ENCODE measurements around the gene FURIN.
"Not testable (repeated sequence)": the region's sequence is repeated elsewhere in the genome, so short reads cannot be mapped to it uniquely, and the experiment has no call there.

FURIN gene

GRCh38 chr15:90844696-90845095 is 23.7 kb upstream of the FURIN start:
- no peak for DNase-seq (ENCODE audit: low read depth)

- peak; percentile 94 for DNase-seq (ENCODE audit: low read depth)
Observed at GRCh38 chr15:90845201-90845949, 23.0 kb upstream of the FURIN start.

DNA sequence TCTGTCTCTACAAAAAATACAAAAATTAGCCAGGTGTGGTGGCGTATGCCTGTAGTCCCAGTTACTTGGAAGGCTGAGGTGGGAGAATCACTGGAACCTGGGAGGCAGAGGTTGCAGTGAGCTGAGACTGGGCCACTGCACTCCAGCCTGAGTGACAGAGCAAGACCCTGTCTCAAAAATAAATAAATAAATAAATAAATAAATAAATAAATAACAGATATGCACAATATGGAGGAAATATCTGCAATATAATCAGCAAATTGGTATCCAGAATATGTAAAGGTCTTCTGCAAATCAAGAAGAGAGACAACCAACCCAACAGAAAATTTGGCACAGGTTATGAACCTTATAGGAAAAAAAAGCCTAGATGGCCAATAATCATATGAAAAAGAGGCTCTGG is 19.0 kb upstream of the FURIN start:
- DNase-seq (ENCODE audit: low read depth) = not testable (repeated sequence)

DNA sequence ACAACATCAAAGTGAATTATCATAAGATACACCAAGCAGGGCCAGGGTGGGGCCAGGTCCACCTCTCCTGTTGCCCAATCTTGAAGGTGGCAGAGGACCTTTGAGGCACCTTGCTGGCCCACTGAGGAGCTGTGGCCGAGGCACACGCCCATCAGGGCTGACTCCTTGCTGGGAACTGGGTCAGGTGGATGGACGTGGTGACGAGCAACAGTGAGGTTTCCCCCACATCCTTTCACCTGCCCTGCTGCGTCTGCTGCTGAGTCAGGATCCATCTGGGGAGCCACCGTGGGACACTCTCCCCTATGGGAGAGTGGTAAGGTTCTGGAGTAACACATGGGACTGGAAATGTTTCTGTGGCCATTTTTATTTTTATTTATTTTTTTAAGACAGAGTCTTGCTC is 17.3 kb upstream of the FURIN start:
- no peak for DNase-seq (ENCODE audit: low read depth)

DNA sequence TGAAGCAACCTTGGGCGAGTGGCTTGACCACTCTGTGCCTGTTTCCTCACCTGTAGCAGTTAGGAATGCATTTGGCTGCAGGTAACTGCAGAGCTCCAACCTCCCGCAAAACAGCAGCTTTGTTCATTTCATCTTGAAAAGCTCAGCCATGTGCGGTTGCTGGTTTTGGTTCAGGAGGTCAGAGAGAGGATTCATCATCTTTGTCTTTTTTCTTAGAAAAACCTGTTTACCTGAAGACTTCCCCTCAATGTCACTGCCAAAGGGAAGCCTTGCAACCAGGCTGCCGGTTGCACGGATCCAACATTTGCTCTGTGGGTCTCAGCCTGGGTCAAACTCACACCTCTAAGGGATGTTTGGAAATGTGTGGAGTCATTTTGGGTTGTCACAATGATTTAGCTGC is 16.4 kb upstream of the FURIN start:
- no peak for DNase-seq (ENCODE audit: low read depth)

DNA sequence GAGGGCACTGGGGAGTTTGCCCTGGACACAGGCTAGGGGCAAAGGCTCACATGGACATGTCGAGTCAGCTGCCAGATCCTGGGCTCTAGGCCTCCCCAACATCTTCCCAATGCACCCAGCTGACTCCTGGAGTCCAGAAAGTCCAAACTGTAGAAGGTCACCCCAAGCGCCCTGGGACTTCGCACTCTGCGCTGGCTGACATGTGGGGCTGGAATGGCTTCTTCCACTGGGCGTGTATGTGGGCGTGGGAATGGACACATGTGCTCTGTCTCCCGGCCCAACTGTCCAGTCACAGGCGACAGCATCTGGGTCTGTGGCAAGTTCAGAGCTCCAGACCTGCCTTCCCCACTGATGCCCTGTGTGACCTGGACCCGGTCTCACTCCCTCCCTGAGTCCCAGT is 13.2 kb upstream of the FURIN start:
- no peak for DNase-seq (ENCODE audit: low read depth)

- no peak for DNase-seq (ENCODE audit: low read depth)
Observed at GRCh38 chr15:90857337-90857736, 11.1 kb upstream of the FURIN start.

DNA sequence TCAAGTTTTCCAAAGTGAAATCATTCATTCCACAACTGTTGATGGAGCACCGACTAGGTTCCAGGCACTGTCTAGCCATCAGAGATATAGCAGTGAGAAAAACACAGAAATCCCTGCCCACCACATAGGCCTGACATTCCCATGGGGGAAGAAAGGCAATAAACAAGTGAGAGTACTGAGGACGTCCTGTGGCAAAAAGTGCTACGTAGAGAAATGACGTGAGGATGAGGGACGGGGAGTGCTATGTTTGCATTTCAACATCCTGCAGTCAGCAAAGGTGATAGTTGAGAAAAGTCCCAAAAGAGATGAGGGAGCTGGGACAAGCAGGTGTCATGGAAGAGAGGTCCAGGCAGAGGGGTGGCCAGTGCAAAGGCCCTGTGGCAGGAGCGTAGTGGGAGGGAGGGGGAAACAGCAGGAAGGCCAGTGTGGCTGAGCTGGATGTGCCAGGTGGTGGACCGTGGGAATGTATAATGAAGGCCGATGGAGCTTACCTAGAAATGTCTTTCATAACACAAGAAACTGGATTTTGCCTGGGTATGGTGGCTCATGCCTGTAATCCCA is 10.4 kb upstream of the FURIN start:
- no peak for DNase-seq (ENCODE audit: low read depth)

GRCh38 chr15:90859234-90860131 is 8.9 kb upstream of the FURIN start:
- no peak for DNase-seq (ENCODE audit: low read depth)

- DNase-seq (ENCODE audit: low read depth) = no peak
Observed at GRCh38 chr15:90860450-90860849, 7.9 kb upstream of the FURIN start.

DNA sequence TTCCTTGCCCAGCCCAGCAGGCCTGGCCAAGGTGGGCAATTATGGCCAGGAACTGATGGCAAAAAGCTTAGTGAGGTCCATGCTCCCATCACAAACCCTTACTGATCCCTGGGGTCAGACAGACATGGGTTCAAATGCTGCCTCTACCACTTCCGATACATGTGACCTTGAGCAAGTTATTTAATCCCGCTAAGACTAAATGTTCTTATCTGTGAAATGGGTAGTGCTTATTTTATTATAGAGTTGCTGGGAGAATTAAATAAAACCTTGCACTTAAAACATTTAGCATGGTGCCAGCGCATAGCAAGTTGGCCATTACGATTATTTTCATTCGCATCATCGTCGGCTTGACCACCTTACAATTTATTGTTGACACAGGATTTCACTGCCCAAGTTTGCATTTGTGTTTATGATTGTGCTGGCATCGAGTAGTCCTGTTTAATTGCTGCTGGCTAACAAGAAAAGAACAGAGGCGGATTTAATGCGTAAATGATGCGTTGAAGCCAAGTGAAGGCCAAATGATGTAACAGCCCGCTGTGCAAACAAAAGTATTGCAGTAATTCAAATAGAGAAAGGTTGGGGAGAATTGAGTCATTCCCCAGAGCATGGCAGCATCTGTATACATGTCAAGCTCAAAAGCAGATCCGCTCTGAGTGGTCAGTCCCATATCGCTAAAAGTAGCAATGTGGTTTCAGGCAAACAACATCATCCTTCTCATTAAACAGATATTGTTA is 7.3 kb upstream of the FURIN start:
- no peak for DNase-seq (ENCODE audit: low read depth)

DNA sequence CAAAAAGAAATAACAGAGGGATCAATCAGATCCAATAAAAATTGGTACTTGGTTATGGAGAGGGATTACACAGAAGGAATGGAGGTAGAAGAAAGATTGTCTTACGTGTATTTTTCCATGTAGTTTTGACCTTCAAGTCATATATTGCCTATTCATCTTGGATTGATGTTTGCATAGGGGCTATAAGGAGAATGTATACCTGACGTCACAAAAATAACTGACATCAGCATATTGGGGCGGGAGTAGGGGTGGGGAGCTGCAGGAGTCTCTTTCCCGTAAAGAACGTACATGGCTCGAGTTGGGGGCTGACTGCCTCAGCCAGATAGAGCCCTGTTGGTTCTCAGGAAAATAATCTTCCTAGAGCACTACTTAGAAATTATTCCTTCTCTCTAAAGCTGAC is 5.9 kb upstream of the FURIN start:
- DNase-seq (ENCODE audit: low read depth) = no peak

GRCh38 chr15:90862964-90863778 is 5.2 kb upstream of the FURIN start:
- DNase-seq (ENCODE audit: low read depth) = peak; percentile 18

DNA sequence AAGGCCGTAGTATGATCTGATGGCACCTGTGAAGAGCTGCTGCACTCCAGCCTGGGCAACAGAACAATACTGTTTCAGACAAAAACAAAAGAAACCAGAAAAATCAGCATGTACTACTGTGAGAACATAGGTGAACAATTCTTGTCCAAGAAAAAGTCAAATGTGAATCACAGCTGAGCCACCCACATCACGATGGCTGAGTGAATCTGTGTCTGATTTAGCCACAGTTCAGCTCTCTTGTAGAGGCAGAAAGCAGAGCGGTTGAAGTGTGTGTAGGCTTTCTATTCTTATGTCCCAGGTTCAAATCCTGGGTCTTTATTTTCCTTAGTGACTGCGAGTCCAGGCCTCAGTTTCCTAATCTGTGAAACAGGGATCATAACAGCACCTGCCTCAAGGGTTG is 4.4 kb upstream of the FURIN start:
- no peak for DNase-seq (ENCODE audit: low read depth)

DNA sequence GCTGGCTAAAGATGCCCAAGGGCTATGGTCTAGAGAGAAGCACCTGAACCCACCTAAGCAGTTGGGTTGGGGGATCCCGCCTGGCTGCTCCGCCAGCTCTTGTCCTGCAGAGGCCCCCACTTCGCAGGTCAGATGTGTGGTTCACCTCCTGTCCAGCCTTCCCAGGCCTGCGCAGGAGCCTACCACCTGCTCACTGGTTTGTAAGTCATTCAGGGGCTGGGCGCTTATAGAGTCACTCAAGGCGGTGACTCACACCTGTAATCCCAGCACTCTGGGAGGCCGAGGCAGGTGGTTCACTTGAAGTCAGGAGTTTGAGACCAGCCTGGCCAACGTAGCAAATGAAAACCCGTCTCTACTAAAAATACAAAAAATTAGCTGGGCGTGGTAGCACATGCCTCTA is 3.9 kb upstream of the FURIN start:
- DNase-seq (ENCODE audit: low read depth) = peak; percentile 49

- no peak for DNase-seq (ENCODE audit: low read depth)
Observed at GRCh38 chr15:90865702-90866101, 2.7 kb upstream of the FURIN start.

DNA sequence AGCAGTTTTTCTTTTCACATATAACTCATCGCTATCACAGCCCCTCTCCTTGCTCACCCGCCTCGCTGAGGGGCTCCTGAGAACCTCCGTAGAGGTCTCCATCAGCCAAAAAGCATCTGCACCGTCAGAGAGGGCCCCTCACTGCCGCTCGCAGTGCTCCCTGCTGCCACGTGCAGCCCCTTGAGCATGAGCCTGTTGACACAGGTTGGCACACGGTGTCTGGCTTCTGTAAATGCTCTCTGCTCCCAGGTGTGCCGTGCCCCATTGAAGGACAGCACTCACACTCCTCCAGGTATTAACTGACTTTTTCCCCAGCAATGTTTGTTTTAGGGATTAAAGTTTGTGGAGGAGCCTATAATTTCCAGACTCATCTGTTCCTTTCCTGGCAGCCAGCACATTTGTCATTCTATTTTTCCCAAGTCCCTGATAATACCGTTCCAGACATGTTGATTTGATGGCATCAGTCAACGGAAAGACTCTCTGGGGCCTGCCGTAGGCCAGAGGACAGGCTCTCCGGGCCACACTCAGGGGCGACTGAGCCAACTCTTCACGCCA is 2.1 kb upstream of the FURIN start:
- DNase-seq (ENCODE audit: low read depth) = no peak

DNA sequence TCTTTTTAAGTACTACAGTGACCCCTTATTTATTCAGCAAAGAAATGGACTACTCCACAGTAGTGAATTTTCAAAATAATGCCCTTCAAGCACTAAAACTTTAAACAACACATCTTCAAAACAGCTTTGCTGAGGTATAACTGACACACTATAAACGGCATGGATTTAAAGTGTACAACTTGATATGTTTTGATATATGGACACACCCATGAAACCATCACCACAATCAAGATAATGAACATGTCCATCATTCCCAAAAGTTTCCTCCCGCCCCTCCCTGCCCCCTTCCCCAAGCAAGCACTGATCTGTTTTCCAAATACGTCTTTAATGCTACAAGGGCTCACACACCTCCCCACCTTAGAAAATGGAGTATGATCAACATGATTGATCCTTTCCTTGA is 1.6 kb upstream of the FURIN start:
- DNase-seq (ENCODE audit: low read depth) = no peak

DNA sequence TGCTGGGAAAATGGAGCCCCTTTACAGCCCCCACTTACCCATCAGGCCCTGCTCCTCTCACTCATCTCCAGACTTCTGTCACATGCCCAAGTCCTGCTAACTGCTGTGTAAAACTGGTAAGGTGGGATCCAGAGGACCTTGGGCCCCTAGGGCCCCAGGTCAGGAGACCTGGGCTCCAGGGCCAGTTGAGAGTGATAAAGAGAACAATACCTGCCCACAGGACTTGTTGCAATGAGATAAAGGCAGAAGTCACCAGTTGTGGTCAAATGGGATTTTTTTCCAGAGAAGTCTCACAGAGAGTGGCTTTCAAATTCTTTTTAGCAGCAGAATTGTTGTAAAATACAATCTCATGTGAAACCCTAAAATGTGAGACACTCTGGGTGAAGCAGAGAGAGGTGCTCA is 753 bp downstream of the FURIN start:
- no peak for DNase-seq (ENCODE audit: low read depth)

GRCh38 chr15:90869601-90870353 is 1.4 kb downstream of the FURIN start:
- peak; percentile 95 for DNase-seq (ENCODE audit: low read depth)

Measured in ELR (cell line).